B cell (primary cell): Measurements from ENCODE around the gene GDE1. TPM values are rescaled to one million over a fixed set of nuclear protein-coding genes. Genes with fewer than 3 reads are reported as not detected.

Experiments
- ATAC-seq: fragments of 200-7000 bp; cut with Tn5 transposase; one replicate; pipeline ENCODE4 v1.10.0; 2021; ENCODE audit warnings: low read depth, mild to moderate bottlenecking, moderate number of reproducible peaks, moderate library complexity
- CTCF ChIA-PET: fragments of 350-600 bp; sonication (Branson Sonifier 250); formaldehyde crosslinking; loops from one replicate; lab custom pipeline; 2021; ENCODE audit warnings: antibody characterized with exemption, inconsistent platforms; lab: Charles Lee
- POLR2A ChIA-PET: fragments of 350-600 bp; sonication (Branson Sonifier 250); formaldehyde crosslinking; loops from one replicate; lab custom pipeline; 2021; ENCODE audit warnings: antibody characterized with exemption; lab: Charles Lee
- DNase-seq: peaks from one replicate; pipeline ENCODE4 v3.0.0; 2013
- H2AFZ ChIP-seq: 2 replicates; pipeline ENCODE4 v1.6.1; 2012; ENCODE audit warnings: mild to moderate bottlenecking, low read depth, low read length; ENCODE audit not compliant: insufficient read depth, poor library complexity, severe bottlenecking
- H3K27ac ChIP-seq, 2 donors: 1 replicate in 1 of 2; 2 replicates in 1 of 2; pipeline ENCODE4 v1.5.1; 2012 to 2013; ENCODE audit warnings: low read length in 2 of 2, mild to moderate bottlenecking in 2 of 2, moderate library complexity in 1 of 2
- H3K27me3 ChIP-seq, 4 experiments: fragments of 200-600 bp in 1 of 4; sonication (generic) in 1 of 4; replicated peaks in 1 of 4; 1 replicate in 2 of 4; 2 replicates in 2 of 4; pipeline versions ENCODE4 v1.6.1 to v1.7.0; 2013 to 2016; ENCODE audit warnings: low read length in 3 of 4, mild to moderate bottlenecking in 2 of 4, mixed read lengths in 1 of 4, moderate library complexity in 1 of 4; ENCODE audit not compliant: insufficient read depth in 4 of 4, control insufficient read depth in 3 of 4; ENCODE audit errors: control extremely low read depth in 1 of 4
- H3K36me3 ChIP-seq, 2 experiments: replicated peaks in 1 of 2; 1 replicate in 1 of 2; 2 replicates in 1 of 2; pipeline versions ENCODE4 v1.6.1 to v1.7.1; 2013; ENCODE audit warnings: low read length in 1 of 2; ENCODE audit not compliant: insufficient read depth in 2 of 2, control insufficient read depth in 1 of 2; ENCODE audit errors: control extremely low read depth in 1 of 2, extremely low read depth in 1 of 2
- H3K4me1 ChIP-seq, 2 donors: fragments of 200-600 bp in 1 of 2; sonication (generic) in 1 of 2; 1 replicate in 1 of 2; 2 replicates in 1 of 2; pipeline versions ENCODE4 v1.5.1 to v1.6.1; 2013 to 2017; ENCODE audit warnings: low read length in 2 of 2; ENCODE audit not compliant: control insufficient read depth in 2 of 2, insufficient read depth in 2 of 2
- H3K4me2 ChIP-seq: replicated peaks from 2 replicates; pipeline ENCODE3; 2012; ENCODE audit warnings: mild to moderate bottlenecking, low read depth, low read length; ENCODE audit not compliant: poor library complexity, severe bottlenecking
- H3K4me3 ChIP-seq, 5 experiments: fragments of 200-600 bp in 1 of 5; sonication (generic) in 1 of 5; 1 replicate in 3 of 5; 2 replicates in 2 of 5; pipeline versions ENCODE4 v1.5.1 to v1.7.0; 2011 to 2016; ENCODE audit warnings: low read length in 4 of 5, mild to moderate bottlenecking in 4 of 5, low read depth in 2 of 5, control low read depth in 1 of 5, moderate library complexity in 1 of 5; ENCODE audit not compliant: insufficient read depth in 1 of 5; ENCODE audit errors: control extremely low read depth in 1 of 5, extremely low read depth in 1 of 5
- H3K79me2 ChIP-seq: fragments of 200-600 bp; sonication (generic); one replicate; pipeline ENCODE4 v1.6.0; 2016; ENCODE audit warnings: low read length; ENCODE audit not compliant: control insufficient read depth, insufficient read depth
- H3K9ac ChIP-seq: fragments of 200-600 bp; sonication (generic); 2 replicates; pipeline ENCODE4 v1.6.1; 2017; ENCODE audit warnings: mild to moderate bottlenecking, low read length, moderate library complexity
- H3K9me3 ChIP-seq, 3 donors: one replicate each; pipeline versions ENCODE4 v1.6.1 to v1.7.1; 2013; ENCODE audit warnings: low read length in 2 of 3; ENCODE audit not compliant: control insufficient read depth in 2 of 3, insufficient read depth in 1 of 3; ENCODE audit errors: control extremely low read depth in 1 of 3
- H4K20me1 ChIP-seq: 2 replicates; pipeline ENCODE4 v1.6.0; 2012; ENCODE audit warnings: mild to moderate bottlenecking, low read length; ENCODE audit not compliant: insufficient read depth, control insufficient read depth, poor library complexity, severe bottlenecking
- H3K27ac Mint-ChIP-seq: one replicate; pipeline ENCODE4 v1.8.0; 2021; ENCODE audit warnings: mixed read lengths
- H3K27me3 Mint-ChIP-seq: one replicate; pipeline ENCODE4 v1.8.0; 2021; ENCODE audit warnings: mixed read lengths
- H3K4me1 Mint-ChIP-seq: one replicate; pipeline ENCODE4 v1.8.0; 2021; ENCODE audit warnings: mixed read lengths
- H3K4me3 Mint-ChIP-seq: one replicate; pipeline ENCODE4 v1.8.0; 2021; ENCODE audit warnings: mixed read lengths
- H3K9me3 Mint-ChIP-seq: one replicate; pipeline ENCODE4 v1.8.0; 2022; ENCODE audit warnings: mixed read lengths; ENCODE audit not compliant: insufficient read depth
- CTCF ChIP-seq: fragments of 200-600 bp; IDR thresholded peaks from one replicate; pipeline ENCODE4 v1.8.0; 2022; ENCODE audit warnings: antibody characterized with exemption, mild to moderate bottlenecking
- EZH2 ChIP-seq: IDR thresholded peaks from 2 replicates; pipeline ENCODE4 v1.6.1; 2012; ENCODE audit warnings: borderline replicate concordance, low read depth, mild to moderate bottlenecking, moderate library complexity, low read length; ENCODE audit not compliant: insufficient read depth, poor library complexity, severe bottlenecking
- WGBS: methylation state at CpG from one replicate; pipeline ENCODE4 v1.1.5; 2013; ENCODE audit warnings: missing lambda C conversion rate; ENCODE audit not compliant: insufficient coverage; 5-methylcytosine and 5-hydroxymethylcytosine counted together
- intact Hi-C: fragments of 100-400 bp; cut with micrococcal nuclease; formaldehyde crosslinking; loops from one replicate; pipeline ENCODE4 v1.10.0; 2022
- polyA plus RNA-seq: library from polyadenylated mRNA; depleted of rRNA; stranded (reverse); fragments of >200 nt; gene quantifications from 2 replicates; pipeline ENCODE4 v1.2.3, GENCODE V29; 2012
- total RNA-seq, 2 donors: library from RNA; stranded (reverse); fragments of 120-200 nt in 1 of 2; gene quantifications; 1 replicate in 1 of 2; 2 replicates in 1 of 2; pipeline versions ENCODE4 v1.2.3 to v1.2.4, GENCODE V29; 2013 to 2022

Gene GDE1
- total and polyA plus RNA-seq, 2 donors (not counting 1 experiment from before 2014, with no cell fraction given), result 10.0 to 25.3 TPM

- H3K27me3 Mint-ChIP-seq, result no peaks in the 10 kb centered on the region
- no peaks in the 10 kb centered on the region for H3K9me3 Mint-ChIP-seq
- no peak overlapping the region for H3K4me3 Mint-ChIP-seq
- TF ChIP-seq EZH2, result no peak
- no peak for TF ChIP-seq CTCF
- no peaks in the 10 kb centered on the region for H3K79me2 ChIP-seq
- CTCF ChIA-PET, result no interaction called here
- no peak overlapping the region for H3K27ac Mint-ChIP-seq
- H4K20me1 ChIP-seq, result no peaks in the 10 kb centered on the region
- H3K9ac ChIP-seq, result no peak overlapping the region
- WGBS, result no CpG with 5 or more reads among the region's 3 CpGs
- ATAC-seq (no peak), DNase-seq (no peak)
- peaks cover 3 to 29% of the 10 kb centered on the region in 2 experiments for H3K36me3 ChIP-seq
- POLR2A ChIA-PET, result no interaction called here
- H3K4me2 ChIP-seq, result no peak overlapping the region
- H3K9me3 ChIP-seq, result no peaks in the 10 kb centered on the region
- no peak overlapping the region for H3K27ac ChIP-seq
- no peaks in the 10 kb centered on the region for H3K4me1 Mint-ChIP-seq
- no peaks in the 10 kb centered on the region for H3K27me3 ChIP-seq
- intact Hi-C loops, result no loop called here
- H3K4me3 ChIP-seq, result no peak overlapping the region
- no peak overlapping the region for H2AFZ ChIP-seq
- H3K4me1 ChIP-seq, result no peaks in the 10 kb centered on the region
These were observed 20.4 kb upstream of the GDE1 start for GRCh38 chr16:19542138-19542821.

GRCh38 chr16:19540241-19540970, 18.5 kb upstream of the GDE1 start:
- H3K36me3 ChIP-seq, result peaks cover 5 to 35% of the 10 kb centered on the region in 2 experiments
- H3K27ac Mint-ChIP-seq, result no peak overlapping the region
- H2AFZ ChIP-seq, result no peak overlapping the region
- H3K4me1 ChIP-seq, result no peaks in the 10 kb centered on the region
- ChIA-PET POLR2A (interaction anchor here (1.0 kb wide), 1 partner anchor 17 kb away, joined by 6 read pairs; the partner anchor contains the start of gene CCP110), CTCF (interaction anchor here (0.8 kb wide), 1 partner anchor 15 kb away, joined by 4 read pairs; the partner anchor contains the start of gene VPS35L)
- no peaks in the 10 kb centered on the region for H3K4me1 Mint-ChIP-seq
- no peak overlapping the region for H3K4me3 ChIP-seq
- H3K27me3 ChIP-seq, result no peaks in the 10 kb centered on the region
- no peaks in the 10 kb centered on the region for H3K9me3 ChIP-seq
- ATAC-seq (no peak), DNase-seq (no peak)
- no peaks in the 10 kb centered on the region for H3K9me3 Mint-ChIP-seq
- H3K4me3 Mint-ChIP-seq, result no peak overlapping the region
- no peak overlapping the region for H3K4me2 ChIP-seq
- no peaks in the 10 kb centered on the region for H3K27me3 Mint-ChIP-seq
- no peaks in the 10 kb centered on the region for H3K79me2 ChIP-seq
- H3K27ac ChIP-seq, result no peak overlapping the region
- no peaks in the 10 kb centered on the region for H4K20me1 ChIP-seq
- TF ChIP-seq CTCF (no peak), EZH2 (no peak)
- 100% methylated on average over 1 of the region's 6 CpGs for WGBS
- no peak overlapping the region for H3K9ac ChIP-seq
- intact Hi-C loops, result no loop called here
